ENCODE measurements around the gene ARHGEF25. TPM values are rescaled to one million over a fixed set of nuclear protein-coding genes. Genes with fewer than 3 reads are reported as not detected.

ARHGEF25 gene
- total and polyA plus RNA-seq, 2 of the 13 experiments (the other 11 are each of a cell fraction or from before 2014, with no cell fraction given): 11.5 to 12.5 TPM

GRCh38 chr12:57590864-57591781, 20.1 kb upstream of the ARHGEF25 start, which contains the start of gene PIP4K2C (continued):
- TF ChIP-seq HINFP (CRISPR knock-in tag; IDR thresholded peaks at IDR 0.05; ENCODE audit: low read depth) (peak; percentile 95), SALL1 (CRISPR knock-in tag; IDR thresholded peaks at IDR 0.05) (peak; percentile 58), ZNF34 (CRISPR knock-in tag; IDR thresholded peaks at IDR 0.05; ENCODE audit: borderline replicate concordance) (no peak), LRRFIP1 (CRISPR knock-in tag; conservative IDR thresholded peaks at IDR 0.05) (no peak), HMG20B (CRISPR knock-in tag; conservative IDR thresholded peaks at IDR 0.05) (no peak), ZNF33A (CRISPR knock-in tag; IDR thresholded peaks at IDR 0.05; ENCODE audit: borderline replicate concordance) (no peak), REPIN1 (CRISPR knock-in tag; IDR thresholded peaks at IDR 0.05; ENCODE audit: borderline replicate concordance, low read depth) (no peak), YY1 (IDR thresholded peaks at IDR 0.05; ENCODE audit: insufficient read depth, insufficient replicate concordance, low read depth, low read length) (peak; percentile 80), PRDM10 (CRISPR knock-in tag; IDR thresholded peaks at IDR 0.05; ENCODE audit: low read depth) (no peak), ZNF280B (CRISPR knock-in tag; IDR thresholded peaks at IDR 0.05; ENCODE audit: borderline replicate concordance) (no peak), ZNF557 (CRISPR knock-in tag; IDR thresholded peaks at IDR 0.05) (no peak), CBX5 (CRISPR knock-in tag; IDR thresholded peaks at IDR 0.05; ENCODE audit: borderline replicate concordance) (no peak), ZNF468 (CRISPR knock-in tag; IDR thresholded peaks at IDR 0.05) (no peak), GLMP (CRISPR knock-in tag; IDR thresholded peaks at IDR 0.05; ENCODE audit: borderline replicate concordance) (no peak), TFDP1 (CRISPR knock-in tag; IDR thresholded peaks at IDR 0.05; ENCODE audit: borderline replicate concordance) (peak; percentile 65)
